ENCODE data around the gene VRK1.

The VRK1 gene

DNA sequence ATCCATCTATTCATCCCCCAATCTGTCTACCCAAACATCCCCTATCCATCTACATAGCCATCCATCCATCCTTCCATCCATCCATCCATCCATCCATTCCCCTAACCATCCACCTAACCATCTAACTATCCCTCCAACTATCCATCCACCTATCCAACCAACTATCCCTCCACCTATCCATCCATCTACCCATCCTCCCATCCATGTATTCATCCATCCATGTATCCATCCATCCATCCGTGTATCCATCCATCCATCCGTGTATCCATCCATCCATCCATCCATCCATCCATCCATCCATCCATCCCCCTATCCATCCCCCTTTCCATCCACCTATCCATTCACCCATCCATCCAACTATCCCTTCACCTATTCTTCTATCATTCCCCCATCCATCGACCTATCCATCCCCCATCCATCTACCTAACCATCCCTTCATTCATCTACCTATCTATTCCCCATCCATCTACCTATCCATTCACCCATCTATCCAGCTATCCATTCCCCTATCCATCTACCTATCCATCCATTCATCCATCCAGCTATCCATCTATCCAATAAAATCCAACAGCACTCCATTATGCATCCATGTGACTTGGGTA lies 131.7 kb downstream of the VRK1 start:
- DNase-seq: no peak

DNA sequence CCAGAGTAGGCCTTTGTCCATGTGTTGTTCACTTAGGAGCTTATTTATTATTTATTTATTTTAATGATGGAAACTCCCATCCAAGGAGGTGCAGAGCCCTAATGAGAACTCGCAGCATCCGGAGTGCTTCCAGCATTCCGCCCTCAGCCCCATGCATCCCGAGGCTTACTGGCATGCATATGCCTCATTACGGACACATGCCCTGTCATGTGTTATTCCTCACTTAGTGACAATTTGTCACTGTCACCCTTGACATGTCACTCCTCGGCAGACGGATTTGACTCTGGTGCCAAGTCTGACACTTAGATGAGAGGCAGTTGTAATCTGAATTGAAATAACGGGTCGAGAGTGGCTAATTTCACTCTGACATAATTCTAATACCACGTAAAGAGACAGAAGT lies 132.8 kb downstream of the VRK1 start:
- DNase-seq: no peak

DNA sequence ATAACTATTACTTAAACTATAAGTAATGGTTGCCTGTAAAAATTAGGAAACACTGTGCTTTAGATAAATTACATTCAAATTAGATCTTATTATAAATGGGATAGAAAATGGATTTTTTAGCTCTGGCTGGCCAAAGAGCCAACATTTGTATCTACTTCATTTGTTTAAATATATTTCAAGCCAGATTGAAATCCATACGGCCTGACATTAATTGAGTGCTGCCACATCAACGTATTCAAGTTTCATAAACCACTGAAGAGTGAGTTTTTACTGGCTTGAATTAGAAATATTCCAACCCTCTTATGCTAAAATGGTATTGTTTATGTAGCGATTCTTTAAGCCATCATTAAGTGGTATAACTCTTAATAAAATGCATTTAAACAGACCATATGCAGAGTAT lies 133.3 kb downstream of the VRK1 start:
- DNase-seq: no peak

Data from stimulated activated CD4-positive, alpha-beta T cell treated with anti-CD3 and anti-CD28 coated beads, Interleukin-4, amount 100 ng/mL, for 24 hours (primary cell).